ENCODE results near the gene GCG. TPM values are rescaled to one million over a fixed set of nuclear protein-coding genes. Genes with fewer than 3 reads are reported as not detected.

GCG gene
- total and polyA plus RNA-seq, 10 of the 15 experiments (the other 5 are each of a cell fraction or from before 2014, with no cell fraction given), result not detected

DNA sequence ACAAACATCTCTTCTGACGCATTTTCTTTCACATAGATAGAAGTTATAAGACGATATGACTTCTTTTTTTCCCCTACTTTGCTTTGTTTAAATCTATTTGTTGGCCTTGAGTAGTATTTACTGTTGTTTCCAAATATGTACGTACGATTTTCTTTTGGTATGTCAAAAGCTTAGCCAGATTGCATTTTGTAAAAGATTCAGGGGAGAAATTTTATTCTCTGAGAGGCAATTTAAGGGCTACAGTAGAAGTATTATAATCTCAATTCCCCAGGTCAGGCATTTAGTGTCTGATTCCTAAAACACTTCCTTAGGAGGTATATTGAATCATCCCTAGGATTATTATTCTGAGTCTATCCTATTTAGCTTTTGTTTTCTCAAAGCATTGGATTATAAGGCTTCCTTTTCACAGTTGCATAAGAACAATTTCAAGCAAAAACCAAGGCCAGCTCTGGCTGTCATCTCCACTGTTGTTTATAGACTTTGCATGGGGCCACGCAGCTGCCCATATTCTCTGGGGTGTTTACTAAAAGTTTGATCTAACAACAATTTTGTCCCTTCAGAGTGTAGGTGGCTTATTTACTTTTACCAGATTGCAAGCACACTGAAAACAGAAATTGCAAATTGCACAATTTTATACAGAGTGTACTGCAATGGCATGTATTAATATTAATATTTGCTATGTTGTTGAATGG is 33.6 kb upstream of the GCG start:
- 10% methylated on average over 5 of the region's 5 CpGs for WGBS (ENCODE audit: insufficient coverage, insufficient replicate concordance, low lambda C conversion rate, missing lambda C conversion rate)
- ChIA-PET RAD21 (ENCODE audit: unreplicated experiment) (no interaction called here), POLR2A (no interaction called here), CTCF (interaction anchor here (0.6 to 1.3 kb wide), 3 partner anchors 19 to 87 kb away, joined by 3 to 5 read pairs (median 4); no protein-coding TSS in a partner anchor), SMC1A (ENCODE audit: uncharacterized antibody, unreplicated experiment) (no interaction called here)
- H3K4me2 ChIP-seq (ENCODE audit: control insufficient read depth, insufficient read depth), result no peak overlapping the region
- no peaks in the 10 kb centered on the region for H3K9me3 ChIP-seq (replicated peaks; ENCODE audit: control insufficient read depth, insufficient read depth, low read length)
- BruUV-seq (replicated peaks), result no TSS peak
- no peak overlapping the region for H3K4me3 ChIP-seq
- DNase-seq (ENCODE audit: low read depth, low spot score), result no peak
- in situ Hi-C loops (cut with MboI), result no loop called here
- no peak overlapping the region for H2AFZ ChIP-seq (ENCODE audit: control insufficient read depth, low read depth, low read length)
- intact Hi-C loops (cut with micrococcal nuclease; ENCODE audit: unreplicated experiment), result no loop called here
- H3K27me3 ChIP-seq (replicated peaks in 1 of 2; ENCODE audit: control insufficient read depth in 2 of 2, insufficient read depth in 2 of 2, low read length in 1 of 2), result no peaks in the 10 kb centered on the region; a peak in 1 of 4 replicates
- no peak for FAIRE-seq
- H3K36me3 ChIP-seq (ENCODE audit: control insufficient read depth in 2 of 2, insufficient read depth in 2 of 2, low read length in 1 of 2), result no peaks in the 10 kb centered on the region
- no peak overlapping the region for H3K27ac ChIP-seq (ENCODE audit: control insufficient read depth, insufficient read depth)
- H4K20me1 ChIP-seq (ENCODE audit: control insufficient read depth, insufficient read depth), result no peaks in the 10 kb centered on the region
- H3K9ac ChIP-seq (ENCODE audit: control insufficient read depth, insufficient read depth, low read length), result no peak overlapping the region
- TF ChIP-seq CREB1 (IDR thresholded peaks at IDR 0.05; ENCODE audit: low read depth) (no peak), ZNF687 (IDR thresholded peaks at IDR 0.05) (no peak), EGR1 (IDR thresholded peaks at IDR 0.05; ENCODE audit: borderline replicate concordance in 1 of 2, low read depth in 2 of 2, low read length in 2 of 2) (no peak), CHD1 (IDR thresholded peaks at IDR 0.05; ENCODE audit: low read depth, low read length) (no peak), ZBTB11 (CRISPR knock-in tag; IDR thresholded peaks at IDR 0.05) (no peak), ATF7 (IDR thresholded peaks at IDR 0.05; ENCODE audit: low read depth) (no peak)
- H3K4me1 ChIP-seq (ENCODE audit: control insufficient read depth, insufficient read depth, low read length), result no peaks in the 10 kb centered on the region
- no peaks in the 10 kb centered on the region for H3K79me2 ChIP-seq (ENCODE audit: control insufficient read depth, insufficient read depth, low read length)
- no peak for ATAC-seq

All from GM12878 (cell line).